ENCODE measurements around the gene MTERF1.
A peak's percentile ranks its signal among the peaks of the same experiment; 100 is the strongest.
"Not testable (repeated sequence)": the region's sequence is repeated elsewhere in the genome, so short reads cannot be mapped to it uniquely, and the experiment has no call there.

Gene MTERF1

DNA sequence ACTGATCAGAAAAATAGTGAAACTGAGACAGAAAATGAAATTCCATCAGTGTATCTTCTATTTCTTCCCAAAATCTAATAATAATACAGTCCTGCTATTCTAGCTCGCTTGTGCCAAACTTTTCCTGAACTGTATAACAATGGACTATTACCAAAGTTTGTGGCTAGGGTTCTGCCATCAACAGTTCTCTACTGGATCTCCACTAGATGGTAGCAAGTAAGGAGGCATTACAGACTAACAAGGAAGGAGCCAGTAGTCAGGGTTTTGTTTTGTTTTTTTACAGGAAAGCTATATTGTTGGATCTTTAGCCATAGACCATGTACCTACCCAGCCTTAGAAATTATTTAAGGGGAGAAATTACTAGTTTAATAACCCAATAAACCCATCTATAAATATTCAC lies 10.8 kb downstream of the MTERF1 start:
- DNase-seq (ENCODE audit: low read depth) = no peak
- TF ChIP-seq, protein P1, sequence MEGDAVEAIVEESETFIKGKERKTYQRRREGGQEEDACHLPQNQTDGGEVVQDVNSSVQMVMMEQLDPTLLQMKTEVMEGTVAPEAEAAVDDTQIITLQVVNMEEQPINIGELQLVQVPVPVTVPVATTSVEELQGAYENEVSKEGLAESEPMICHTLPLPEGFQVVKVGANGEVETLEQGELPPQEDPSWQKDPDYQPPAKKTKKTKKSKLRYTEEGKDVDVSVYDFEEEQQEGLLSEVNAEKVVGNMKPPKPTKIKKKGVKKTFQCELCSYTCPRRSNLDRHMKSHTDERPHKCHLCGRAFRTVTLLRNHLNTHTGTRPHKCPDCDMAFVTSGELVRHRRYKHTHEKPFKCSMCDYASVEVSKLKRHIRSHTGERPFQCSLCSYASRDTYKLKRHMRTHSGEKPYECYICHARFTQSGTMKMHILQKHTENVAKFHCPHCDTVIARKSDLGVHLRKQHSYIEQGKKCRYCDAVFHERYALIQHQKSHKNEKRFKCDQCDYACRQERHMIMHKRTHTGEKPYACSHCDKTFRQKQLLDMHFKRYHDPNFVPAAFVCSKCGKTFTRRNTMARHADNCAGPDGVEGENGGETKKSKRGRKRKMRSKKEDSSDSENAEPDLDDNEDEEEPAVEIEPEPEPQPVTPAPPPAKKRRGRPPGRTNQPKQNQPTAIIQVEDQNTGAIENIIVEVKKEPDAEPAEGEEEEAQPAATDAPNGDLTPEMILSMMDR (IDR thresholded peaks at IDR 0.05; ENCODE audit: insufficient read depth, low read depth, low read length, missing control alignments) = peak; percentile 25

GRCh38 chr7:91866599-91867148 lies 13.8 kb downstream of the MTERF1 start:
- no peak overlapping the region for H3K4me3 ChIP-seq (ENCODE audit: low read length)
- DNase-seq (ENCODE audit: low read depth) = no peak
- TF ChIP-seq, protein P1 (IDR thresholded peaks at IDR 0.05; ENCODE audit: insufficient read depth, low read depth, low read length, missing control alignments) = no peak

More for the DNA sequence above, 10.8 kb downstream of the MTERF1 start:
- H3K4me3 ChIP-seq (ENCODE audit: low read length) = no peak overlapping the region

DNA sequence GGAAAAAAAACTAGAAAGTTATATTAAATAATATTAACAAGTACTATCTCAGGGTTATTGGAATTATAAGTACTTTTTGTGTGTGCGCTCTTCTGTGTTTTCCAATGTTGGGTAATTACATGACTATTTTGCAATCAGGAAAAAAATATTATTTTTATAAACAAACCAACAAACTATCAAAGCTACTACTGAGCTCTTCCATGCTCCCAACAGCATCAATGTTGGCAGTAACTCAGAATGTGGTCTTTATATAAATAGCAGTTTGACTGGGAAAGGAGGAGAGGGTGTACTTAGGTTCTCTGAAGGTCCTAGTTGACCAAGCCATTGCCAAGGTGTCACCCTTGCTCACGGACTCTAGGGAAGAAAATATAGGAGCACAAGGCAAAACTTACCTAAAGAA lies 15.0 kb downstream of the MTERF1 start:
- TF ChIP-seq, protein P1 (IDR thresholded peaks at IDR 0.05; ENCODE audit: insufficient read depth, low read depth, low read length, missing control alignments) = no peak
- DNase-seq (ENCODE audit: low read depth) = no peak
- H3K4me3 ChIP-seq (ENCODE audit: low read length) = no peak overlapping the region

DNA sequence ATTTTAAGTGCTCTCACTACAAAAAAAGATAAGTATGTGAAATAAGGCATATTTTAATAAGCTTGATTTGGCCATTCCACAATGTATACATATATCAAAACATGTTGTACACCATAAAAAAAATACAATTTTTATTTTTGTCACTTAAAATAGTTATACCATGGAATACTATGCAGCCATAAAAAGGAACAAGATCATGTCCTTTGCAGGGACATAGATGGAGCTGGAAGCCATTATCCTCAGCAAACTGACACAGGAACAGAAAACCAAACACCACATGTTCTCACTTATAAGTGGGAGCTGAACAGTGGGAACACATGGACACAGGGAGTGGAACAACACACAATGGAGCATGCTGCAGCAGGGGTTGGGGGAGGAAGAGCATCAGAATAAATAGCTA lies 15.9 kb downstream of the MTERF1 start:
- DNase-seq (ENCODE audit: low read depth); H3K4me3 ChIP-seq (ENCODE audit: low read length): not testable (repeated sequence)

- no peak overlapping the region for H3K4me3 ChIP-seq (ENCODE audit: low read length)
- no peak for DNase-seq (ENCODE audit: low read depth)
- TF ChIP-seq, protein P1 (IDR thresholded peaks at IDR 0.05; ENCODE audit: insufficient read depth, low read depth, low read length, missing control alignments) = no peak
Measured at GRCh38 chr7:91864070-91864469, 16.4 kb downstream of the MTERF1 start.

- peak; percentile 81 for DNase-seq (ENCODE audit: low read depth)
- TF ChIP-seq, protein P1 (IDR thresholded peaks at IDR 0.05; ENCODE audit: insufficient read depth, low read depth, low read length, missing control alignments) = peak; percentile 46
- H3K4me3 ChIP-seq (ENCODE audit: low read length) = no peak overlapping the region
Measured at GRCh38 chr7:91852263-91852741, 28.2 kb downstream of the MTERF1 start.

DNA sequence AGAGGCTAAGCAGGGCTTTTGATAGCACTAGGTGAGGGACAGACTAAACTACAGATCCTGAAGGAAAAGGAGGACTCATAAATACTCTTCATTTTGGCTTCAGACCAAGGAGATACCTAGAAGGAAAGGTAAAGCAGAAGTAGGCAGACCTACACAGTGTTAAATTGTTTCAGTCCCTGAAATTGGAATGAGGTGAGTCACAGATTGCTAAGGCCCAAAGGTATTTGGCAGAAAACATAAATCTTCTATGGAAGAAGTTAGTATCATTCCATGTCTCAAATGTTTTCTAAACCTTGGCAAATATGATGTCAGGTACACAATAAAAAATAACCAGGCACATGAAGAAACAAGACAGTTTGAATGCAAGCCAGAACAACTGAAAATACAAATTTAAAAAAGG lies 30.0 kb downstream of the MTERF1 start:
- no peak overlapping the region for H3K4me3 ChIP-seq (ENCODE audit: low read length)
- DNase-seq (ENCODE audit: low read depth) = peak; percentile 84
- TF ChIP-seq, protein P1 (IDR thresholded peaks at IDR 0.05; ENCODE audit: insufficient read depth, low read depth, low read length, missing control alignments) = no peak
